SK-N-SH treated with all-trans-retinoic acid at 6 μM for 48 hours (cell line): ENCODE measurements around the gene TUBB6.

Source experiments
- ATAC-seq: fragments of 200-7000 bp; cut with Tn5 transposase; 3 replicates; pipeline ENCODE4 v1.9.1; 2020; ENCODE audit warnings: mild to moderate bottlenecking, moderate library complexity
- ARNTL ChIP-seq: fragments of 450-650 bp; formaldehyde crosslinking; IDR thresholded peaks from 2 replicates; pipeline ENCODE4 v1.5.0; 2020; ENCODE audit warnings: low read depth, mild to moderate bottlenecking, moderate library complexity, borderline replicate concordance
- BACH2 ChIP-seq: fragments of 250-450 bp; sonication (Bioruptor Pico); IDR thresholded peaks from 2 replicates; pipeline ENCODE4 v1.9.0; 2021; ENCODE audit warnings: mild to moderate bottlenecking, borderline replicate concordance
- CSDC2 ChIP-seq: fragments of 250-450 bp; sonication (Bioruptor Pico); IDR thresholded peaks from 2 replicates; pipeline ENCODE4 v1.5.0; 2020; ENCODE audit warnings: mild to moderate bottlenecking, moderate library complexity
- GLIS3 ChIP-seq: fragments of 250-450 bp; sonication (Bioruptor Pico); IDR thresholded peaks from 2 replicates; pipeline ENCODE4 v1.5.0; 2020; ENCODE audit warnings: mild to moderate bottlenecking, moderate library complexity
- ISL1 ChIP-seq: fragments of 250-450 bp; sonication (Bioruptor Pico); IDR thresholded peaks from 2 replicates; pipeline ENCODE4 v2.1.2; 2022; ENCODE audit warnings: mild to moderate bottlenecking, moderate library complexity
- OSR1 ChIP-seq: fragments of 250-450 bp; sonication (Bioruptor Pico); IDR thresholded peaks from 2 replicates; pipeline ENCODE4 v1.8.0; 2022; ENCODE audit warnings: moderate library complexity, mild to moderate bottlenecking, inconsistent platforms
- PPARA ChIP-seq: fragments of 250-450 bp; sonication (Bioruptor Pico); IDR thresholded peaks from 2 replicates; pipeline ENCODE4 v1.5.0; 2020; ENCODE audit warnings: mild to moderate bottlenecking, borderline replicate concordance
- RARB ChIP-seq: fragments of 250-450 bp; sonication (Bioruptor Pico); IDR thresholded peaks from 2 replicates; pipeline ENCODE4 v1.8.0; 2021; ENCODE audit warnings: mild to moderate bottlenecking, moderate library complexity
- SNAI2 ChIP-seq: fragments of 250-450 bp; sonication (Bioruptor Pico); IDR thresholded peaks from 2 replicates; pipeline ENCODE4 v1.5.0; 2020; ENCODE audit warnings: mild to moderate bottlenecking, moderate library complexity
- TOX ChIP-seq: fragments of 250-450 bp; sonication (Bioruptor Pico); IDR thresholded peaks from 2 replicates; pipeline ENCODE4 v1.8.0; 2021; ENCODE audit warnings: mild to moderate bottlenecking, moderate library complexity, borderline replicate concordance
- ZC3H10 ChIP-seq: fragments of 250-450 bp; sonication (Bioruptor Pico); IDR thresholded peaks from 2 replicates; pipeline ENCODE4 v1.5.1; 2021; ENCODE audit warnings: mild to moderate bottlenecking, moderate library complexity
- ZFP30 ChIP-seq: fragments of 450-650 bp; formaldehyde crosslinking; IDR thresholded peaks from 2 replicates; pipeline ENCODE4 v1.5.0; 2022; ENCODE audit warnings: mild to moderate bottlenecking, moderate library complexity
- ZNF565 ChIP-seq: fragments of 450-650 bp; formaldehyde crosslinking; conservative IDR thresholded peaks from 2 replicates; pipeline ENCODE4 v1.5.0; 2020; ENCODE audit warnings: low read depth, mild to moderate bottlenecking, moderate library complexity
- ZNF70 ChIP-seq: fragments of 450-650 bp; formaldehyde crosslinking; IDR thresholded peaks from 2 replicates; pipeline ENCODE4 v1.5.0; 2020; ENCODE audit warnings: mild to moderate bottlenecking, moderate library complexity
- ZNF8 ChIP-seq: fragments of 450-650 bp; formaldehyde crosslinking; IDR thresholded peaks from 2 replicates; pipeline ENCODE4 v1.5.0; 2020; ENCODE audit warnings: mild to moderate bottlenecking, moderate library complexity
- TF ChIP-seq, protein P1 (sequence below): fragments of 250-450 bp; sonication (Bioruptor Pico); IDR thresholded peaks from 2 replicates; pipeline ENCODE4 v1.8.0; 2021; ENCODE audit warnings: low read depth, mild to moderate bottlenecking, moderate library complexity, borderline replicate concordance
- TF ChIP-seq, protein P2 (sequence below): fragments of 250-450 bp; sonication (Bioruptor Pico); IDR thresholded peaks from 2 replicates; pipeline ENCODE4 v1.5.1; 2021; ENCODE audit warnings: mild to moderate bottlenecking, moderate library complexity
- TF ChIP-seq, protein P3 (sequence below): fragments of 250-450 bp; sonication (Bioruptor Pico); IDR thresholded peaks from 2 replicates; pipeline ENCODE4 v1.5.1; 2020; ENCODE audit warnings: low read depth, mild to moderate bottlenecking, moderate library complexity

Gene TUBB6

DNA sequence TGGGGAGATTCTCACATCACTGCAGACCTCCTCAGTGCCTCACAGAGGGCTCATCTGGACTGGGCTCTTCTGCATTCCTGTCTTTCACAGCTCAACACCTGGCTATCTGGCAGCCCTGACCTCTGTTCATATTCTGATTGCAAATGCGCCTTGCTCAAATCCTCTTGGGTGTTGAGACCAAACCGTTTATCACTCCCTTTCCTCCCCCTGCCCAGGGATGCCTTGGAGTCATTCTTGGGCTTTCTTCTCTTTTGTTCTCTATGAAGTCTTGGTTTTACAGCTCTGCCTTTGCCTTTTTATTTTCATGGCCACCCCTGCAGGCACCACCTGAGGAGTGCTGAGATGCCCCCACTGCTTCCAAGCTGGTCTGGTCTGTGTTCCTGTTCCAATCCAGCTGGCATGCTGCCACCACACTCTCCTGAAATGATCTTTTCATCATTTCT is 26.3 kb downstream of the TUBB6 start (continued):
- TF ChIP-seq, protein P1, sequence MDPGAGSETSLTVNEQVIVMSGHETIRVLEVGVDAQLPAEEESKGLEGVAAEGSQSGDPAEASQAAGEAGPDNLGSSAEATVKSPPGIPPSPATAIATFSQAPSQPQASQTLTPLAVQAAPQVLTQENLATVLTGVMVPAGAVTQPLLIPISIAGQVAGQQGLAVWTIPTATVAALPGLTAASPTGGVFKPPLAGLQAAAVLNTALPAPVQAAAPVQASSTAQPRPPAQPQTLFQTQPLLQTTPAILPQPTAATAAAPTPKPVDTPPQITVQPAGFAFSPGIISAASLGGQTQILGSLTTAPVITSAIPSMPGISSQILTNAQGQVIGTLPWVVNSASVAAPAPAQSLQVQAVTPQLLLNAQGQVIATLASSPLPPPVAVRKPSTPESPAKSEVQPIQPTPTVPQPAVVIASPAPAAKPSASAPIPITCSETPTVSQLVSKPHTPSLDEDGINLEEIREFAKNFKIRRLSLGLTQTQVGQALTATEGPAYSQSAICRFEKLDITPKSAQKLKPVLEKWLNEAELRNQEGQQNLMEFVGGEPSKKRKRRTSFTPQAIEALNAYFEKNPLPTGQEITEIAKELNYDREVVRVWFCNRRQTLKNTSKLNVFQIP (CRISPR knock-in tag) = no peak
- TF ChIP-seq ZFP30 (CRISPR knock-in tag) = no peak
- TF ChIP-seq ARNTL (CRISPR knock-in tag) = no peak
- TF ChIP-seq CSDC2 (CRISPR knock-in tag) = no peak
- no peak for TF ChIP-seq ZC3H10 (CRISPR knock-in tag)
- TF ChIP-seq, protein P2, sequence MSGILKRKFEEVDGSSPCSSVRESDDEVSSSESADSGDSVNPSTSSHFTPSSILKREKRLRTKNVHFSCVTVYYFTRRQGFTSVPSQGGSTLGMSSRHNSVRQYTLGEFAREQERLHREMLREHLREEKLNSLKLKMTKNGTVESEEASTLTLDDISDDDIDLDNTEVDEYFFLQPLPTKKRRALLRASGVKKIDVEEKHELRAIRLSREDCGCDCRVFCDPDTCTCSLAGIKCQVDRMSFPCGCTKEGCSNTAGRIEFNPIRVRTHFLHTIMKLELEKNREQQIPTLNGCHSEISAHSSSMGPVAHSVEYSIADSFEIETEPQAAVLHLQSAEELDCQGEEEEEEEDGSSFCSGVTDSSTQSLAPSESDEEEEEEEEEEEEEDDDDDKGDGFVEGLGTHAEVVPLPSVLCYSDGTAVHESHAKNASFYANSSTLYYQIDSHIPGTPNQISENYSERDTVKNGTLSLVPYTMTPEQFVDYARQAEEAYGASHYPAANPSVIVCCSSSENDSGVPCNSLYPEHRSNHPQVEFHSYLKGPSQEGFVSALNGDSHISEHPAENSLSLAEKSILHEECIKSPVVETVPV = no peak

DNA sequence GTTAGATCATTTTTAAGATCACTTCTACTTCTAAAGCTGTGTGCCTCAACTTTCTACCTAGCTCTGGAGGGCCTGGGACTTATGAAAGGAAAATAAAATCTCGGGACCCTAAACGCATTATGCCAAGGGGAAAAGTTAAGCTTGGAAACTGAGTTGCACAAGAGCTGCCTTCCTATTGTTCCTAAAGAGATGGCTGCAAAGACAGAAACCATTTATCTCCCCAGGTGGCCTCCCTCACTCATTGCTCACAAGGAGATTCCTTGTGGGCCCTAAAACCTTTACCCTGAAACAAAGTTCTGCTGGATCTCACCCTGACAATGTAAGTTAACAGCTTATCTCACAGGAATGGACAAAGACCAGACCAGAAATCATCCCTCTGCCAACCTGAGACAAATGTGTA is 26.8 kb downstream of the TUBB6 start:
- ATAC-seq = no peak
- TF ChIP-seq TOX (CRISPR knock-in tag) (no peak), RARB (CRISPR knock-in tag) (no peak), ZNF8 (CRISPR knock-in tag) (no peak), ZC3H10 (CRISPR knock-in tag) (no peak), ZNF70 (no peak), SNAI2 (no peak), ZFP30 (CRISPR knock-in tag) (no peak)
- TF ChIP-seq, protein P1 (CRISPR knock-in tag) = no peak
- TF ChIP-seq, protein P2 = no peak

DNA sequence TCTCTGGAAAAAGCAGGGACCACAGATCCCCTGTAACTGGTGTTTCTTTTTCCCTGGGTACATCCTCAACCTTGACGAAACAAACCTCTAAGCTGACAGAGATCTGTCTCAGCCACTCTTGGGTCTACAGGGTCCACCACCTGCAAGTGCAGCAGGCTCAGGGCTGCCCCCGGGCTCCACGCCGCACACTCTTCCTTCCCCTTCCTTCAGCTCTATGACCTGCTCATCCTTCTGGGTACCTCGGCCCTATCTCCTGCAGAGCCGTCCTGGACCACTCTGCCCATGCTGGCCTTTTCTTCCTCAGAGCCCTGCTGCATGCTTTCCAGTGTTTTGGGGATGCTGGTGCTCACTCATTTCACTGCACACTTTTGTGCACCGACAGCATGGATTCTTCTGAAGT is 27.5 kb downstream of the TUBB6 start:
- ATAC-seq = no peak
- TF ChIP-seq GLIS3 (no peak), ZNF565 (CRISPR knock-in tag) (no peak), OSR1 (no peak), ARNTL (CRISPR knock-in tag) (no peak), TOX (CRISPR knock-in tag) (no peak), BACH2 (no peak)
- TF ChIP-seq, protein P1 (CRISPR knock-in tag) = no peak

DNA sequence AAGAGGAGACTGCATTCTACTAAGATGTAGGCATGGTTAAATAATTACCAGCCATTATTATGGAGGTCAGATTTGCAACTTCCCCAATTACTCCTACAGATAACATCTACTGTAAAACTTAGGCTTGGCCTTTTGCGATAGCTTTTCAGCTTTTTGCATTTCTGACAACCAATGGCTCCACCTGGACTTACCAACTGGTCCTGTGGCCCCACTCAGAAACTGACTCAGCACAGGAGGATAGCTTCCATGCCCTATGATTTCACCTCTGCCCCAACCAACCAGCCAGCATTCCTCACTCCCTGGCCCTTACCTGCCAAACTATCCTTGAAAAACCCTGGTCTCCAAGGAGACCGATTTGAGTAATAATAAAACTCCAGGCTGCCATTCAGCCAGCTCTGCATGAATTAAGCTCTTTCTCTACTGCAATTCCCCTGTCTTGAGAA is 28.2 kb downstream of the TUBB6 start:
- TF ChIP-seq, protein P3, sequence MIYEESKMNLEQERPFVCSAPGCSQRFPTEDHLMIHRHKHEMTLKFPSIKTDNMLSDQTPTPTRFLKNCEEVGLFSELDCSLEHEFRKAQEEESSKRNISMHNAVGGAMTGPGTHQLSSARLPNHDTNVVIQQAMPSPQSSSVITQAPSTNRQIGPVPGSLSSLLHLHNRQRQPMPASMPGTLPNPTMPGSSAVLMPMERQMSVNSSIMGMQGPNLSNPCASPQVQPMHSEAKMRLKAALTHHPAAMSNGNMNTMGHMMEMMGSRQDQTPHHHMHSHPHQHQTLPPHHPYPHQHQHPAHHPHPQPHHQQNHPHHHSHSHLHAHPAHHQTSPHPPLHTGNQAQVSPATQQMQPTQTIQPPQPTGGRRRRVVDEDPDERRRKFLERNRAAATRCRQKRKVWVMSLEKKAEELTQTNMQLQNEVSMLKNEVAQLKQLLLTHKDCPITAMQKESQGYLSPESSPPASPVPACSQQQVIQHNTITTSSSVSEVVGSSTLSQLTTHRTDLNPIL (CRISPR knock-in tag) = no peak
- no peak for TF ChIP-seq PPARA
- no peak for TF ChIP-seq OSR1
- no peak for TF ChIP-seq ISL1
- TF ChIP-seq ARNTL (CRISPR knock-in tag) = no peak
- TF ChIP-seq ZC3H10 (CRISPR knock-in tag) = no peak
- TF ChIP-seq ZNF565 (CRISPR knock-in tag) = no peak
- TF ChIP-seq GLIS3 = no peak
- TF ChIP-seq BACH2 = no peak
- TF ChIP-seq, all 23 proteins: peak for 0
- ATAC-seq = no peak
